Measurements from ENCODE around the gene KCNA3.
A peak's percentile ranks its signal among the peaks of the same experiment; 100 is the strongest.

The KCNA3 gene

DNA sequence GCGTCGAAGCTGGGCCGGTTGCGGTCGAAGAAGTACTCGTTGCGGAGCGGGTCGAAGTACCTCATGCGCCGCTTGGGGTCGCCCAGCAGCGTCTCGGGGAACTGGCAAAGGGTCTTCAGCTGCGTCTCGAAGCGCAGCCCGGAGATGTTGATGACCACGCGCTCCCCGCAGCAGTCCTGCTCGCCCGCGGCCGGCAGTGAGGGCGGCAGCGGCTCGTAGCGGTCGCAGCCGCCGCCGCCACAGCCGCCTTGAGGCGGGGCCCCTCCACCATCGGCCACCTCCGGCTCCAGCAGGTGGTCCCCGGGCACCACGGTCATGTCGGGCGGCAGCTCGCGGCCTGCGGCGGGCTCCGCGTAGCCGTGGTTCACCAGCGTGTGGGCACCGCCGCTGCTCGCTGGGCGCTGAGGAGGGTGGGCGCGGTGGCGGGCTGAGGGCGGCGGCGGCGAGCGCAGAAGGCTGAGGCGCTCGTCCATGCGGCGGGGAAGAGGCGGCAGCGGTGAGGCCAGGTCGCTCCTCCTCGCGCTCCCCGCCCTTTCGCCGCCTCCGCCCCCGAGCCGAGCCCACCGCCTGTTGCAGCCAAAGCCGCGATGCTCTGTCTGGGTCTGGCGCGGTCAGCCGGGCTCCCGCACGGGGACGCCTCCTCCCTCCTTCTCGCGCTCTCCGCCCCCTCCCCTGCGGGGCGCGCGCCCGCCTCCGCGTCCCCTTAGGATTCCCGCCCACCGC, at the start of gene KCNA3:
Gene KCNA3, minus strand, starts transcription at position 604 of the 723 bp plus-strand sequence. Its CDS starts 131 bp downstream, at position 473.
- peak; percentile 41 for DNase-seq

GRCh38 chr1:110722807-110723206, 48.1 kb upstream of the KCNA3 start:
- DNase-seq = no peak

GRCh38 chr1:110719908-110720307, 45.2 kb upstream of the KCNA3 start:
- DNase-seq = no peak

- no peak for DNase-seq
These were observed 43.7 kb upstream of the KCNA3 start for GRCh38 chr1:110718452-110718851.

DNA sequence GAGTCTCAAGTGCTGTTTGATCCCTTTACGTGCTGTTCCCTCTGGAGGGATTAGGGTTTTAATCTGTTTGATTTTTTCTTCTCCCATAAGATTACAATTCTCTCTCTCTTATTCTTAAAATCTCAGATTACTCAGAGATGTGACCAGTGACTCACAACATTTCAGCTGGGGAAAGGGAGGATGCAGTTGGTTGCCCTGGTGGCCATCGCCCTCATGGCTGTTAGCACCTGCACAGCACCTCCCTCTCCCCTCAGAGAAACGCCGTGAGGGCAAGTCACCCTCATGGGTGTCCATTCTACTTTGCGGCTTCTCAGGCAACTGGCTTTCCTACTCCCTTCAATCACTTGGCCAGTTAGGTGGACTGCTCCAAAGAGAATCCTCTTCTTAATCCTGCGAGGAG, 42.4 kb upstream of the KCNA3 start:
- no peak for DNase-seq

- DNase-seq = no peak
These were observed 39.7 kb upstream of the KCNA3 start for GRCh38 chr1:110714374-110714995.

DNA sequence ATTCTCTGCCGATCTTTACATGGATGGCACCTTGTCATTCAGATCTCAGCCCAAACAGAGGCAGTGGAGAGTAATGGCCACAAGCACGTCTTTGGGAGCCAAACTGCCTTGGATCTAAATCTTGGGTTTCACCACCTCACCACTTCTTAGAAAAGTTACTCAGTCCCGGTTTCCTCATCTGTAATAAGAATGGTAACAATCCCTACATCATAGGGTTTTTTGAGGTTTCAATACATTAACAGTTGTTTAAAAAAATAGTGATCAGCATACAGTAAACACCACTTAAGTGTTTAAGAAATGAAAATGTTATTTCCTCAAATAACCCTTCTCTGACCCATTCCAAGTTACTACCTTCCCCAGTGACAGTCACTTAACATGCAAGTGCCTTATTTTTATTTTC, 38.5 kb upstream of the KCNA3 start:
- DNase-seq = no peak

GRCh38 chr1:110710314-110710713, 35.6 kb upstream of the KCNA3 start:
- DNase-seq = no peak

GRCh38 chr1:110708974-110709440, 34.3 kb upstream of the KCNA3 start:
- no peak for DNase-seq

- no peak for DNase-seq
These were observed 32.5 kb upstream of the KCNA3 start for GRCh38 chr1:110707232-110707631.

GRCh38 chr1:110706621-110707020, 31.9 kb upstream of the KCNA3 start:
- no peak for DNase-seq

DNA sequence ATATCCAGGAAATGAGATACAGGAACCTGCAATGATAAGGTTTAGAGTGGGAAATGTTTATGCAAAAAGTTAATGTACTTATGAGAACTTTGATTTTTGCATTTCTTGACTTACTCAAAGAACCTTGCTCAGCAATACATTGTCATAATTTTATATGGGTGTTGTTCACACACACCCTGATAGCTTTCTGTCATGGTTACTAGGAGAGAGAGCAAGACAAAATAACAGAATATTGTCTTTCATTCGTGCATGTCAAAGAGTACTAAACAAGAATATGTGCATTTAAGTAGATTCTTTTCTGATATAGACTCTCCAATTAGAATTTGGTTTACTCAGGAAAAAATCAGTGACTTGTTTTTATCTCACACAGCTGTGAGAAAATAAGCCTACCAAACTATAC, 27.5 kb upstream of the KCNA3 start:
- DNase-seq = no peak

DNA sequence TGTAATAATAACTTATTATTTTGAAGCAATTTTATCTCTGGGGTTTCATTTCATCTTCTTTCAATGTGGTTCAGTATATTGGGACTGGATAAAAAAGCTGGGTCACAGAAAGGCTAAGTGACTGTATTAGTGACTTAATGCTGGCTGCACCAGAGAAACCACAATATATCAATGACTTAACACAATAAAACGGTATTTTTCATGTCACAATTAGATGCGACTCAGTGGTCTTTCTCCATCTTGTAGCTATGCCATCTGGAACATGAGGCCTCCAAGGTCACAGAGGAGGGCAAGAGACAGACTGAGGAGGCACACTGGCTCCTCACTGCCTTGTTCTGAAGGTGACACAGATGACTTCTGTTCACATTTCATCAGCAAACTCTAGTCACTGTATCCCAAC, 26.0 kb upstream of the KCNA3 start:
- DNase-seq = no peak

GRCh38 chr1:110697606-110698005, 22.9 kb upstream of the KCNA3 start:
- no peak for DNase-seq

GRCh38 chr1:110696818-110697217, 22.1 kb upstream of the KCNA3 start:
- DNase-seq = no peak

DNA sequence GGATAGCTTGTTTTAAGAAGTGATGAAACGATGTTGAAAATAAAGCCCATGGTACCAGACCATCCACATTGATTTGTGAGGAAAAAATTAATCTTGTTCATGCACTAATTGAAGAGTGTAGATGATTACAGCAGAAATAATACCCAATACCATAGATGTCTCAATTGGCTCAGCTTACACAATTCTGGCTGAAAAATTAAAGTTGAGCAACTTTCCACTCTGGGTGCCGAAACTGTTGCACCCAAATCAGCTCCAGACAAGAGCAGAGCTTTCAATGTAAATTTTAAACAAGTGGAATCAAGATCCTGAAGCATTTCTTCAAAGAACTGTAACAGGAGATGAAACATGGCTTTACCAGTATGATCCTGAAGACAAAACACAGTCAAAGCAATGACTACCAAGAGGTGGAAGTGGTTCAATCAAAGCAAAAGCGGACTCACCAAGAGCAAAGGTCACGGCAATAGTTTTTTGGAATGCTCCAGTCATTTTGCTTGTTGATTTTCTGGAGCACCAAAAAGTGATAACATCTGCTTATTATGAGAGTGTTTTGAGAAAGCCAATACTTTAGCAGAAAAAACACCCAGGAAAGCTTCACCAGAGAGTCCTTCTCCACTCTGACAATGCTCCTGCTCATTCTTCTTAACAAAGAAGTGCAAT, 16.1 kb upstream of the KCNA3 start:
- DNase-seq = no peak

- DNase-seq = no peak
These were observed 15.1 kb upstream of the KCNA3 start for GRCh38 chr1:110689868-110690267.

- no peak for DNase-seq
These were observed 13.8 kb upstream of the KCNA3 start for GRCh38 chr1:110688514-110688913.

- DNase-seq = no peak
These were observed 12.5 kb upstream of the KCNA3 start for GRCh38 chr1:110687250-110687649.

DNA sequence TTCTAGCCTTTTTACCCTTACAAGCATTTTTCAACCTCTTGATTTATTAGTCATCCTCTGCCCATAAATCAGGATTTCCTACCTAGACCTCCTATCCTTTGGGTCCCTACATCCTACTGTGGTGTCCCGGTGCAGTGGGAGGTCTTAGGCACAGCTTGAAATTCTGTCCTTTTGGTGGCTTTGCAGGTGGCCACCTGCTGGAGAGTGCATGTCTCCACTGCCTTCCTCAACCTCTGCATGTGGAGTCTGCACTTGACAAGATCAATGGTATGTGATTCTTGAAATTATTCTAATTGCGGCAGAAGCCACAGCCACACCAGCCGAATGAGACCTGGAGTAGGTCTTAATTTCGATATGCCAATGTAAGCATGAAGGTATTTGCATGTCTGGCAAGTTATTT, 11.4 kb upstream of the KCNA3 start:
- no peak for DNase-seq

GRCh38 chr1:110684491-110684890, 9.8 kb upstream of the KCNA3 start:
- DNase-seq = no peak

DNA sequence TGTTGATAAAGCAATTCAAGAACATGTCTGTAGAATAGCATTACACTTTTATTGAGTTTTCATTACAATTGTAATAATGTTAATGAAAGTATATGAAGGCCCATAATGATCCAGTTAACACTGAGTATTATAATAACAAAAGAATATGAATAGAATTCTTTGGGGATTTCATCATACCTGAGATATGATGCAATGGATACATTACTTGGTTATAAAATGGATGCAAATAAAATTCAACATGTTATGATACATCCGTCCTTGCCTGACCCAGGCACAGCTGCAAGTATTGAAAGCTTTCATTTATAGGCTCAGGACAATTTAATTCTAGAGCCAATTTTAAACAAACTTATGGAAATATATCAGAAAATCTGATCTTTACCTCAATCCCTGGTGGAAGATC, 8.2 kb upstream of the KCNA3 start:
- no peak for DNase-seq

- no peak for DNase-seq
These were observed 5.4 kb upstream of the KCNA3 start for GRCh38 chr1:110680036-110680735.

- no peak for DNase-seq
These were observed 2.8 kb upstream of the KCNA3 start for GRCh38 chr1:110677526-110677925.
